DMS114 treated with DMSO at 0.1 percent for 48 hours (cell line): ENCODE data around the gene MAP3K3.

Experiments used
- DNase-seq: peaks from one replicate; lab custom pipeline; 2025; ENCODE audit not compliant: unreplicated experiment; lab: John Stamatoyannopoulos, UW

The MAP3K3 gene

DNA sequence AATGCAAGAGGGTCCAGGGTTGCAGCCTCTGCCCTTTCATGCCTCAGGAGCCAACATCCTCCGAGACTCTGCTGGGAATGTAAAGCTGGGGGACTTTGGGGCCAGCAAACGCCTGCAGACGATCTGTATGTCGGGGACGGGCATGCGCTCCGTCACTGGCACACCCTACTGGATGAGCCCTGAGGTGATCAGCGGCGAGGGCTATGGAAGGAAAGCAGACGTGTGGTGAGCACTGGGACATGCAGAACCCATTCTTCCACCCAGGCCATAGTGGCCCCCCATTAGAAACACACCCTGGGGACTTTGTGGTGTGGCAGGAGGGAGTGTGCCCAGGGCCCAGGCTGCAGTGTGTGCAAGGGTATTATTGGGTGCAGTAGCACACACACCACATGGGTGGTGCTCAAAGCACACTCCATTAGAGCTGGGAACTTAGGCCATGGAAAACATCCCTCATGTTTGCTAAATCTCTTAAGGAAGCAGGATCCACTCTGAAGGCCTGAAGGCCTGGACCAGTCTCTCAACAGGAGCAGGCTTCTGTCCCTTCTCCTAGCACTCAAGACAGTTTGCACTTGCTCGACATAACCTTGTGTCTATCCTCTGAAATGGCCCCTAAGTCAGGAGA, 70.1 kb downstream of the MAP3K3 start:
- no peak for DNase-seq

DNA sequence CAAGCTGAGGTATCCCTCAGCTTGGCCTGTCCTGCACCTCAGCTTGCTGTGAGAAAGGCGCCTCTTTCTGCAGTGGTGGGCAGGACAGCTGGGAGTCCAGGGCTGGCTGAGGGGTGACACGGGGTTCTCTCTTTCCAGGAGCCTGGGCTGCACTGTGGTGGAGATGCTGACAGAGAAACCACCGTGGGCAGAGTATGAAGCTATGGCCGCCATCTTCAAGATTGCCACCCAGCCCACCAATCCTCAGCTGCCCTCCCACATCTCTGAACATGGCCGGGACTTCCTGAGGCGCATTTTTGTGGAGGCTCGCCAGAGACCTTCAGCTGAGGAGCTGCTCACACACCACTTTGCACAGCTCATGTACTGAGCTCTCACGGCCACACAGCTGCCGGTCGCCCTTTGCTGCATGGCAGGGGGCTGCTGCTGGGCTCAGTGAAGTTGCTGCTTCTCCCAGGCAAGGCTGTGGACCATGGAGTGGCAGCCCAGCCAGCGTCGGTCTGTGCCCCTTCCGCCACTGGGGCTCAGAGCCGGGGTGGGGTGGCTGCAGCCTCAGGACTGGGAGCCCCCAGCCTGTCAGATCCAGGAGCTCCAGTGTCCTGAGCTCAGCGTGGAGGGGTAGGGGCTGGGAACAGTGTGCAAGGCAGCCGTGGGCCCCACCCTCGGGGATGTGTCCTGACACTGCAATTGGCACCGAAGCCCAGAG, 71.3 kb downstream of the MAP3K3 start:
- DNase-seq = no peak

DNA sequence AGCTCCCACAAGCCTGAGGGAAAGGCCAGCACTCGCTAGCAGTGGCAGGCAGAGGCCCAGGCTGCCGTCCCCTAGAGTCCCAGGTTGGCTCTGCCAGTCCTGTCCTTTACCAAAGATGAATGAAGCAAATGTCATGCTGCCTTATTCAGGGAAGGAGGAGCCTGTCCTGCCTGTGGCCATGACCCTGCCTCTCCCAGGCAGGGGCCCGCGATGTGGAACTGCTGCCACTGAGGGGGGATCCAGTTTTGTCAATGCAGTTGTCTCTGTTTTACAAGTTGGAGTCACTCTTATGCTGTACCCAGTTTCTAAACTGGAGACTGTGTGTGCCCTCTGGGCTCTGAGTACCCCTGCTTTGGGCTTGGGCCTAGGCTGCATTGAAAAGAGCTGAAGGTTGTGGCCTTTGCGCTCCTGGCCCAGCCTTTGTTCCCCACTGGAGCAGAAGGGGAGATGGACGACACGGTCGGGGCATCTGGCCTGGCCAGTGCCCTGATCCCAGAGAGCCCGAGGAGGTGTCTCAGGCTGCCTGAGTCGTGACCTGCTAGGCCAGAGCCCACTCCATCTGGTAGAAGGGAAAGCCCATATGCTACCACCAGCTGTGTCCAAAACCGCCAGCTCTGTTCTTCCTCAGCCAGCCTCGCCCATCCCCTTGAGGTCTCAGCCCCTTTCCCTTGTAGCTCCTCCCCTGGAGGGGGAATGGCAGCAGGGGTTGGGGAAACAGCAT, 72.2 kb downstream of the MAP3K3 start:
- no peak for DNase-seq

DNA sequence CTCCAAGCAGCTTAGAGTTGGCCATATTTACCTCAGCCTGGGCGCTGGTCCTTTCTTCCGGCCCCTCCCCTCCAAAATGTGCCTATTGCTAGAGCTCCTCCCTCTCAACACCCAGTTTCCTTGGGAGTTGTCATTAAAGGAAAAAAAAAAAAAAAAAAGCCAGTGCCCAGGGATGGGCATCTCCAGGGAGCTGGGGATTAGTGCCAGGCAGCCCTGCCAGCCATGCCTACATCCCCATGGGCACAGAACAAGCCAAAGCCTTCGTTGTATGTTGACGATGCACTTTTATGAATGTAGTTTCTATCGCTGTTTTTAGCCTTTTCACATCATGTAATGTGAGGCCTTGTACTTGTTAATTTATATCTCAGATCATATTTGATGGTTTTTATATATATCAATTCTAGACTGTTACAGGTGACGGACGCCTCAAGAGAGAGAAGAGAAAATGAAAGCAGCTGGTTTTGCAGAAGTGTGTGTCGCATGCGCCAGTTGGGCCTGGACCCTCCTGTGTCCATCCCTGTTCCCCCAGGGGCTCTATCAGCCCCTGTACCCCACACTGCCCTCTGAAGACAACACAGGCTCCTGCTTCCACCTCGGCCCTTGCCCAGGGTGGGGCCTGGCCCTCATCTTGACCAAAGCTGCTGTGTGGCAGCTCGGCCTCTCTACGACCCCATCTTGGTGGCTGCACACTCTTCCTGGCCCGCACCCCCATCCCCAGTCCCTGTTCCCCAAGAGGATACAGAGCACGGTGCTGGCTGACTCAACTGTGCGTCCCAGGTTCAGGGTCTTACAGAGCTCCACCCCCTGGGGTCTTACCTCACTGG, 72.9 kb downstream of the MAP3K3 start:
- DNase-seq = no peak

DNA sequence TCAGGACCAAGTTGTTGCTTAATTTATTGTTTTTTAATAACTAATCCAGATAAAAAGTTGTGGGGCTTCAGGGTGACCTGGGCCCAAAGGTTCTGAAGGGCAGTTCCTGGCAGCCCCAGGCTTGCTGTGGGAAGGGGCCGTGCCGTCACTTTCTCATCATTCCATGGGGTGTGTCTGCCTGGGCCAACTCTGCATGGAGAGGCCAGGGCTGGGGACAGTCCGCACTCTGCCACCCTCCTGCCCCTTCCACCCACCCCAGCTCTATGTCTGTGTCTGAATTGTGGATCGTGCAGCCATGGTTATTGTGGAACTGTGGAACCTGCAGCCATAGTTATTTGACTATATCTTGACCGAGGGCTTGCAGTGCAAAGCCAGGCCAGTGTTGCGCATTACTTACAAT, 73.7 kb downstream of the MAP3K3 start:
- no peak for DNase-seq

DNA sequence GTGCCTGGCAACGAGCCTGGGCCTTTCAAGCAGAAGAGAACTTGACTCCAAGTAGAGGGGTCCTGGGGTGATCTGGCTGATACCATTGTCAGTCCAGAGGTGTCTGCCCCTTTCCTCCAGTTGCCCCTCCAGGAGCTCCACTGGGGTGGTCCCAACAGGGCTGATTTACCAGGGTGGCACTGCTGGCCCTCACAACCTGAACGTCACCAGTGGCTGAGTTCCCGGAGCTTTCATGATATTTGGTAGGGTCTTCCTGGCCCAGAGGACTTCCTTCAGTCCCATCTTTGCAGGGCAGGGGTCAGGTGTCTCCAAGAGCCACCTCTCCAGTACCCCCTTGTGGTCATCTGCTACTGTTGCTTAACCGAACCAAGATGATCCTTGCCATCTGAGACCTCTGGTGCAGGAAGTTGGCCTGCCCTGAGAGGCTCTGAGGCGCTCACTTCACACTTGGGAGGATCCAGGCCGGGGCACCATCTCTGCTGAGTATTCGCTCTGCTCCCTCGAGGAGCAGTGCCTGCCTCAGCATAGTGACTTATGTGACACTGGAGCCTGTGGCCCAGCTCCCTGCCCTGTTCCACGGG, 74.3 kb downstream of the MAP3K3 start:
- no peak for DNase-seq

DNA sequence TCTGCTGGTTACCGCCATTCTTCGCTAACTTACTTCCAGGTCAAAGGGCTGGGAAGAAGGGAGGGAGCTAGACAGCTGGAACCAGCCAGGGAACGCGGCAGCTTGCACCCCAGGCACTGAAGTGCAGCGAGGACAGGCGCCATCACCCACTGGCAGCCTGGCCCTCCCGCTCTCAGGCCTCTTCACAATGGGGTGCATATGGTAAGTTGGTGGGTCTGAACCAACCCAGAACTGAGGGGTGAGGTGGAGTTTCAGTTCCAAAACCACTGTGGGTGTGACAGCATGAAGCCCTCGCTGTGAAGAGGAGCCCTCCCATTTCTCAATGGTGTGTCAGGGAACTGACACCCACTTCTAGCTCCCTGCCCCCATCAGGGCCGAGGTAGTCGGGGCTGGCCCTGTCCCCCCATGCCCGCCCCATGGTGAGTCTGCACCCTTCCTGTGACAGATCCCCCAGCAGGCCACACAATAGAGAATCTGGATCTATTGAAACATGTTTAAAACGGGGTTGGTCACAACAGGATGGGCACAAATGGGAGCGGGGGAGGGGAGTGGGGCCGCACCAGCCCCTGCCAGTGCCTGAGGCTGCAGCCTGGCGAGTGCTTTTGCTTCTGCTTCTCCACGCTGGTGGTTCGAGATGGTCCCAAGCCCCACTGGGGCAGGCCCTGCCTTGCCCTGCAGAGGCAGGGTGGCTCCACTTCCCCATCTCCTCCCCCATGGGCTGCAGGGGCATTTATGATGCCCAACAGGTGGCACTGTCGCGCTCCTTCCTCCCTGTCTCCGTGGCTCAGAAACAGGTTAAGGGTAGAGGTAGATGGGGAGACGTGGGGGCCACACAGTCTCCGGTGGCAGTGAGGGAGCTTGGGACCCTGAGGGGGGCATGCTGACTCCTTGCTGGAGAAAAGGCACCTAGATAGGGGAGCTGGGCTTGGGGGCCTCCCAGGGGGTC, 75.4 kb downstream of the MAP3K3 start:
- no peak for DNase-seq

DNA sequence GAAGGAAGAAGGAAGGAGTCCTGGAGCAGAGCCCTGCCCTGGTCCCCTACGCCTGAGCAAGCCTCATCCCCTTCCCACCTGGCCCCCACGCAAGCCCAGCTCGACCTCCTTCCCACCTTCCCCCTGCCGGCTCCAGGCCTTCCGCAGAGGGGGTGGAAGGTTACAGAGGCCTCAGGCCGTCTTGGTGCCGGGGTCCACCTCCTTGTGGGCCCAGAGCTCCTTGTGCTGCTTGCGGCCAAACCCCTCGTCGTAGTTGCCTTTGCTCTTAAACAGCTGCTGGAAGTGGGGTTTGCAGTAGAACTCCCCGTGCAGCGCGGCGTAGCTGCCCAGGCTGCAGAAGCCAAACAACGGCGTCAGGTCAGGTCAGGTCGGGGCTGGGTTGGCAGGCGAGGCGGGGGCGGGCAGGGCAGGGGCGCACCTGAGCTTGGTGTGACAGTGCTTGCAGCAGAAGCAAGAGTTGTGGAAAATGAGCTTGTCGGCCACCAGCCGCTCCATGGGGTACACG, 76.2 kb downstream of the MAP3K3 start:
- no peak for DNase-seq

DNA sequence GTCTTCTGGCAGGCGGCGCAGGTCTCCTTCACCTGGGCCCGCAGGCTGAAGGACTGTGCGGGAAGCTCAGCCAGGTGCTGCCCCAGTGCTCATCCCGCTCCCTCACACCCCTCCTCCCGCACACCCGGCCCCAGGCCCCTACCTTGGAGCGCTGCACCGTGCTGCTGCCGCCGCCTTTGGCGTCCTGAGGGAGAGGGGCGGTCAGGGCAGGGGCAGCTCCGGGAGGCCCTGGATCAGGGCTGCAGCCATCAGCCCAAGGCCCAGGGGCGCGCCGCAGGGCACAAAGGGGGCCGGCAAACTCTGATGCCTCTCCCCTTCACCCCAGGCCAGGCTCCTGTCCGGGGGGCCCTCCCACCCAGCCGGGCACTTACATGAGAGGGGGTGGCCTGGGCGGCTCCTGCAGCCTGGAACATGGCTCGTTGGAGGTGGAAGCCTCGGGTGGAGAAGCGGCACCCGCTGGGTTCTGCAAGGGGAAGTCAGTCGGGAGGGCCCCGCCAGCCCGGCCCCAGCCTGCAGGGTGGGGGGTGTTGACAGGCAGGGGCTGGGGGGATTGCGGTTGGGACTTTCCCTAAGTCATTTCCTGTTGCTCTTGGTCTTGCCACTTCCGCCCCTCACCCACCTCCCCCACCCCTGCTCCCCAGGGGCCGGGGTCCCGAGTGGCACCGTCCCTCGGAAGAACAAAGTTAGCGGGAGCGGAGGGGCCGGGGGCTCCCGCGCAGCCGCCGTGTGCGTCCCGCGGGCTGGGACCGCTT, 76.8 kb downstream of the MAP3K3 start:
- DNase-seq = no peak

DNA sequence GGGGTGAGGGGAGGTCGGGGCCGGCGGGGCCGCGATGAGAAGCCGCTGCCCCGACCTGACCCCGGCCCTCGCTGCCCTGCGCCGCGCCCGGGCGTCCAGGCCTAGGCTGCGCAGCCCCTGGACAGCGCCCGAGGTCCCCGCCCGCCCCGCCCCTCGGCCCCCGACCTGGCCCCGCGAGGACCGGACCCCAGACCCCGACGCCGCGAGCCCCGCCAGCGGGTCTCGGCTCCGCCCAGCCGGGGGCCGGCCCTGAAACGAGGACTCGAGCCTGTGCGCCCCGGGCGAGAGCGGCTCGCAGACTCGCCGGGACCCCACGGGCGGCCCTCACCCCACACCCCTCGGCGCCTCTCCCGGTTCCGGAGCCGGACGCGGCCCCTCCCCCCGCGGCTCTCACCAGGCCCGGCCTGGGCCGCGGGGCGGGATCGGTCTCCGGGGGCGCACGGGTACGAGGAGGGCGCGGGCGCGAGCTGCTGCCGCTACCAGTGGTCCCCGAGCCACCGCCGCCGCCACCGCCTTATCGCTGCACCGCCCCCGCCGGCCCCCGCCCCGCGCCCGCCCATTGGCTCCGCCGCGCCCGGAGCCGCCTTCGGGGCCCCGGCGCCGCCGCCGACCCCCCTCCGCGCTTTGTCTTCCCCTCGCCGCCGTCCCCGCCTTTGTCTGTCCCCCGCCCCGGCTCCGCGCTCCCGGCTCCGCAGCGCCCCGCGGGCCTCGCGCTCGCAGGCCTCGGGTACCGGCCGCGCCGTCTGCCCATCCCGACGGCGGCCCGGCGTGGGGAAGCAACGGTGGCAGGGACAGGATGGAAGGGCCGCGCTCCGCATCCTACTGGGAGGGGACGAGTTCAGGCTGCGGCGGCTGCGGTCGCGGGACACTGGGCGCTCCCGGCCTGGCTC, 77.7 kb downstream of the MAP3K3 start, which contains the start of gene LIMD2:
TSS of gene LIMD2 (minus strand) at position 488 of the 890 bp plus-strand sequence. CDS start 827 bp downstream, outside the sequence.
- DNase-seq = no peak

DNA sequence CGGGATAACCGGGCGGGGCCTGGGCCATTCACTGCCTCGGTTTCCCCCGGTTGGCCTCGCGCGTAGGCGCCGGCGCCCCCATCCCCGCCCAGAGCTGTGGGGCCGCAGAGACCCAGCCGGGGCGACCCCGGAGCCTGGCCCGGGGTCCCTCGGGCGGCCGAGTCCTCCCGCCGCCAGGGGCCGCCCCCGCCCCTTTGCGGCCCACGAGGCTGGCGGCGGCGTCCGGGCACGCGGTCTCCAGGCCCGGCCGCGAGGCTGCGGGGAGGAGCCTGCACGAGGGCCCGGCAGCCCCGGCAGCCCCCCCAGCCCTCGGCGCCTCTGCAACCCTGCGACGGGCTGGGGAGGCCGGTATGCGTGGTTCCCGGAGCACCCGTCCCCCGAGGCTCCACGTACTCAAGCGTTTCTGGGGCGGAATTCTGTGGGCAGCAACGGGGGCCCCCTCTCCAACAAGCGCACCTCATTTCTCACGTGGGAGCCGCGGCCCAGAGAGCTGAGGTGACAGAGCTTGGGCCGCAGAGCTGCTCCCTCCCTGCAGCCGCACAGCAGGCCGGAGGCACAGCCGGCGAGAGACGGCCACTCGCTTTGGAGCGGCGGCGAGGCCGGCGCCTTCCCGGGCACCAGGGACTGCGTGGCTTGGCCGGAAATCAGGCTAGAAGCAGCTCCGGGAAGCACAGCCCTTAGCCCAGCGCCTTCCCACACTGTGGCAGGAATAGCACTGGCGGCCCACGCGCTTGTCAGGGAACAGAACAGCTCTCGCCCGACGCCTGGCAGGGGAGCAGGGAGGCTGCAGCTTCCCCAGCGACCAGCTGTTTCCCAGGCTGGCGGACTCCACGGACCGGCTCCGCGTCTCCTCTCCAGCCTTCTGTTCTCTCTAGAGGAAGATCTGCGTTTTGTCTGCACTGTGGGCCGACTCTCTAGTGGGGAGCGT, 78.6 kb downstream of the MAP3K3 start:
- DNase-seq = no peak

DNA sequence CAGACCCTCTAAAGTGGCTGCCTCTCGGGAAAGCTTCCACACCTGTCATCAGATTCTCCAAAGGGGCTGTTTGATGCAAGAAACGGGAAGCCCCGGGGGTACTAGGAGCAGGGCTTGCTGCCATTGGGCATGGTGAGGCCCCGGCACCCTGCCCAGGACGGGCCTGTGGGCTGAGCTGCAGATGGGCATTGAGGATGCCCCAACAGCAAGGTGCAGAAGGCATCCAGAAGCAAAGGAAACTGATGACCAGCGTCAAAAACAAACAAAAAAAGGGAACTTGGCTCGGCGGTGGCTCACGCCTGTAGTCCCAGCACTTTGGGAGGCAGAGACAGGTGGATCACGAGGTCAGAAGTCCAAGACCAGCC, 79.2 kb downstream of the MAP3K3 start:
- DNase-seq = no peak

DNA sequence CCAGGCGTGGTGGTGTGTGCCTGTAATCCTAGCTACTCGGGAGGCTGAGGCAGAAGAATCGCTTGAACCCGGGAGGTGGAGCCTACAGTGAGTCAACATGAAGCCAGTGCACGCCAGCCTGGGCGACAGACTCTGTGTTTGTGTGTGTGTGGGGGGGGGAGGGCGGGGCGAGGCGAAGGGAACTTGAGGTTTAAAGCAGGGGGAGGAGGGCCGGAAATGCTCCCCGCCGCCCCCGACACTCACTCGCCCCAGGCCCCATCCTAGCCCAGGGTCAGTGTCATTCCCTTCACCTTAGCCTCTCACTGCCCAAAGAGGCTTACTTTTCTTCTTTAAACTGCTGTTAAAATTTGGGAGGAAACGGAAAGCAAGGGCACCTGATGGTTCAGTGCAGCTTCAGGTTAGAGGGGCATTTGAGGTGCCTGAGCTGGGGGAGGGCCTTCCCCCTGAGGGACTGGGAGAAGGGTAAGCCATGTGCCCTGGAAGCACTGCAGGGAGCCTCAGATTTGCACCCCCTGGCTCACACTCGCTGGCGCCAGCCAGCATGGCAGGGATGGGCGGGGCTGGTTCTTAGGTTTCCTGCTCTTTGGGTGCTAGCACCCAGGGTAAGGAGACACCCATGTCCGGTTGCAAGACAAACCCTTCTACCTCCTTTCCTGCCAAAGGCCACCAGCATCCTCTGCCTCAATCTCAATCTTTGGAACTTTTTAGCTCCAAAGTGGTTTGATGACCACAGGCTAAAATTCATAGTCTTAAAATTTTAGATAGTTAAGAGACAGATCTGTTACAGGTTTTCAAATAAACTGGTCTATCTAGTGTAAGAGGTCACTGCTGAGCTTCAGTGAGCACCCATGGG, 79.9 kb downstream of the MAP3K3 start:
- no peak for DNase-seq

DNA sequence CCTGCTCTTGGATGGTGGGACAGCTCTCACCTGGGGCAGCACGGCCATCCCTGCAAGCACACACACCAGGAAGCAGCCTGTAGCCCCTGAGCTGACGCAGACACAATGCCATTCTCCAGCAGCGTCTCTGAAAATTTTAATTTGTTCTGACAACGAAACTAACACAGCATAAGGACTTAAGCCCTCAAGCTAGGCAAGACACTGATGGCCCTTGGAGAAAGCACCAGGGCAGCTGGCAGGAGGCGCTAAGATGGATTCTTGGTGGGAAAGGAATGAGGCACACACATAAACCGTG, 80.5 kb downstream of the MAP3K3 start:
- DNase-seq = no peak

DNA sequence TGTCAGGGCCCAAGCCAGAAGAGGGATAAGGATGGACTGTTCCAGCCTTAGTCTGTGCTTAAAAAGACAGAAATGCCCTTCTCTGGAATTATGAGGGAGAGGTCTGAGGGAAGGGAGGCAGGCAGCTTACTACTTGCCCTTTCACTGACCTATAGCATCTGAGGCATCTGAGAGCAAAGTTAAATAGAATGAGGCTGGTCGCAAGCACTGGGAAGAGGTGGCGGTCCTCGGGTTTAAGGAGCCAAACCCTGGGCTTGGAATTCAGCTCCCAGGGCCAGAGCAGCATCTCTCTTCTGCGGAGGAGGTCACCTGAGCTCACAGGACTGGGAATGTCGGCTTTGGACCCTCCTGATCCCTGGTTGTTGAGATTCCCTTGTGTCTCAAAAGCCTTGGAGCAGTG, 80.8 kb downstream of the MAP3K3 start:
- no peak for DNase-seq

DNA sequence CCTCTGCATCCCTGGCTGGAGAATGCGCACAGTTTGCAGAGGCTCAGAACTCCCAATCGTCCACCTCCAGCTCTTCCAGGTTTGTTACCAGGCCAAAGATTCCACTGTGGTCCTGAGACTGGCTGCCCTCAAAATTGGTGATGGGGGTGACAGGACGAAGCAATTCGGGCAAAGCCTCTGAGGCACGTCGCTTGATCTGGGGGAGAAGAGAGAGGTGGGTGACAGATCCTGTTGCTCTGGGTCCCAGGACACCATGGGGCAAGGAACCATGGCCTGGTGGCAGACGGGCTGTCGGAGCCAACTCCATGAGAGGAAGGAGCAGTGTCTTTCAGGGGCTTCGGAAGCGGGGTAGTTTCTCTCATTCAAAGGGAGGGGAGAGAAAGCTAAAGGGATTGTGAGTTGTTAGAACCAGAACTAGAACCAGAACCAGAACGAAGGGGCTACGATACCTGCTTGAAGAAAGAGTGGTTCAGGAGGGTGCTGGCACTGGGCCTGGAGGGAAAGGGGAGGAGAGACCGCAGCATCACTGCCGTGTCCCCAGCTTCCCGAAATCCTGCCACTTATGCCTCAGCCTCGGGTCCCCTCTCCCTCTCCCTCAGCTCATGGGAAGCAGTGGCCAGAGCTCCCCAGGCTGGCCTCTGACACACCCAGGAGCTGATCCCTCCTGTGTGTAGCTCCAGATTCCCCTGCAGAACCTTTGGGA, 81.5 kb downstream of the MAP3K3 start:
- no peak for DNase-seq
